UCSD-AML1 (cell line): ENCODE data around the gene IKZF4.
A peak's percentile ranks its signal among the peaks of the same experiment; 100 is the strongest.
"Not testable (repeated sequence)": the region's sequence is repeated elsewhere in the genome, so short reads cannot be mapped to it uniquely, and the experiment has no call there.

Experiments used
- DNase-seq: peaks from one replicate; lab custom pipeline; 2025; ENCODE audit not compliant: unreplicated experiment; lab: John Stamatoyannopoulos, UW

IKZF4 gene

GRCh38 chr12:55997535-55997859, 23.3 kb upstream of the IKZF4 start:
- DNase-seq, result no peak

- DNase-seq, result not testable (repeated sequence)
Measured at GRCh38 chr12:55999522-55999921, 21.3 kb upstream of the IKZF4 start.

- DNase-seq, result not testable (repeated sequence)
Measured at GRCh38 chr12:55999999-56000540, 20.8 kb upstream of the IKZF4 start.

DNA sequence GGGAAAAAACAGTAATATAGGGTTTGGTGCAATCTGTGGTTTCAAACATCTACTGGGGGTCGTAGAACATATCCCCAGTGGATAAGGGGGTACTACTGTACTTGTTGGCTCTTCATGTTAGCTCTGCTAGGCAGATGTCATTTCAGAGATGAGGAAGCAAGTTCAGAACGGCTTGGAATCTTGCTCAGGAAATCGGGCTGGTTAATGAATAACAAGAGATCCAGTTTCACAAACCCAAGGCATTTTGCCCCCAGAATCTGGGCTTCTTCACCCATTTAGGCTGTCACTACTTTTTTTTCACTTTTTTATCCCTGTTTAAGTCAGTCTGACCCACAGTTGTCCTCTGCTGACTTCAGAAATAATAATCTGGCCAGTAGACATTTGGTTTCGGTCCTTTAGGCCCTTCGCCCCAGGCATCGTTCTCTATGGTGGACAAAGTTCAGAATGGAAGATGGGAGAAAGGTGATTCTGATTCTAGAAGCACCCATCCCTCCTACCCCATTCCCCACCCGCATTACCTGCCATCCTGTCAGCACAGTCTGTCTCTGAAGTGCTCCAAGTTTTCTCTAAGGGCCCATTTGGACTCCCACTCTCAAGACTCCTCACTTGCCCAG, 19.2 kb upstream of the IKZF4 start:
- no peak for DNase-seq

- peak; percentile 13 for DNase-seq
Measured at GRCh38 chr12:56003376-56003775, 17.5 kb upstream of the IKZF4 start.

GRCh38 chr12:56004211-56004610, 16.6 kb upstream of the IKZF4 start:
- DNase-seq, result no peak

GRCh38 chr12:56007564-56008559, 13.0 kb upstream of the IKZF4 start:
- peak; percentile 57 for DNase-seq

- no peak for DNase-seq
Measured at GRCh38 chr12:56010111-56010570, 10.7 kb upstream of the IKZF4 start.

DNA sequence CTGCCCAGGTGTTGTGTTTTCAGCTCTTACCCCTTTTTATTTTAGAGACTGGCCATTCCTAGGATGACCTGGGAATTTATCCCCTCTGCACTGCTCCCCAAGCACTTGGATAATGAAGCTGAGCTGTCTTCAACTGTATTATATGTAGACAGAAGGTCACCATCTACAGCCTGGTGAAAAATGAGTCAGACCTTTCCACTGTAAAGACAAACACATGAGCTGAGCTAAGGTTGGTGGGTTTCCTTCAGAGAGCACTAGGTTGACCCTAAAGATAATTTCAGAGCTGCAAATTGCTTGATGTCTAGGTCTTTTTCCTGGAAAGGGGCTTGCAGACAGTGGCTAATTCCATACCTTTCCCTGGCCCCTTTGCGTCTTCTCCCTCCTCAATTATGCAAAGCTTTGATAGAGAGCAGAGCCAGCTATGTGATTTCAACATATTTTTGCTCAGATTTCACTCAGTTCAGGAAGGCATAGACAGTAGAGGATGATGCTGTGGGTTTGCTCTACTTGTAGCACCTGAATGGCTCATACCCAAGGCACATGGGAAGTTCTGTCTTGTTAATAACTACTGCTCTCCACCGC, 9.2 kb upstream of the IKZF4 start:
- no peak for DNase-seq

GRCh38 chr12:56013482-56013881, 7.4 kb upstream of the IKZF4 start:
- no peak for DNase-seq

DNA sequence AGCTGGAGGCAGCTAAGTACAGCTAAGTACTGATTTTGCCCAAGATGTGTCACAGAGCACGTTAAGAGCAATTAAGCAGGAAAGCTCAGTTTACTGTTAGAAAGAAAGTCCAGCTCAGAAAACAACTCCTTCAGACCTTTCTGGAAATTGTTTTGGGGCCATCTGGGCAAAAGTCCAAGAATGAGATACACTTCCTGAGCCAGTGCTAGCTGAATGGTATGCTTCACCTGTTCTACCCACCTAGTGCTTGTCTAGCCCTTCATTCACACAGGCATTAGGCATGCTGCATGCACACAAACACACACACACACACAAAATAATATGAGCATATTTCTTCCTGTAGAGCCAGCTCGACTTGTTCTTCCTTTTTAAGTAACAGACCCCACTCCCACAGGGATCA, 6.6 kb upstream of the IKZF4 start:
- no peak for DNase-seq

DNA sequence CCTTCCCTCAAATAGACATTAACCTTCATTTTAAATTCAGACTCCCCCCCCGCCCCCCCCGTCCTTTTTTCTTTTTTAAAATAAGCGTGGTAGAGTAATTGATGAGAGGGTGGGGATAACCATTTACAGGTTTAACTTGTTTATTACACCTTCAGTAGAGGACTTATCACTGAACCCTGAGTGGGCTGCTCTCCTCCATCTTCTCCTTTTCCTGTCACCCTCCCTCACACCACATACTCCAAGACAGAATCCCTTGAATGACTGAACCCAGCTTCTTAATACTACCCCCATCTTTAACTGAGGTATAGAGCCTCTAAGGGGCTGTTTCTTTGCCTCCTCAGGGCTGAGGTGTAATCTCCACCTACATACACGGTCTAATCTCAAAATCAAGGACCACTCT, 3.7 kb upstream of the IKZF4 start:
- no peak for DNase-seq

DNA sequence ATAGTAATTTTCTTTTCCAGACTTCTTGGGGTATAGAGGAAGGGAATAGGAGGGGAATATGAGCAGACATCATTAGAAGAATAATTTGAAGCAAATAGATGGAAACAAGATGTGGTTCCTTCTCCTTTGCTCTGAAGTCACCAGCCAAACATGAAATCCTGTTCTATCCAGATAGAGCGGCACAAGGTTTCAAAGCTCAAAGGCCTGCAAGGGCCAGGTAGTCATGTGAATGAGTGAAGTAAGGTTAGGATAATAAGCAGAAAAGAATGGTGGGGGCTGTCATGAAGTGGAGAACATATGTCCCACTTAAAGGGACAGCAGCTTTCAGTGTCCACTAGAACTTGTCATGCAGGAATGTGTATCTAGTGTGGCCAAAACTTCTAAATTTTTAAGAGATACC, 2.5 kb upstream of the IKZF4 start:
- DNase-seq, result no peak

GRCh38 chr12:56021889-56022497, 1.1 kb downstream of the IKZF4 start:
- DNase-seq, result peak; percentile 42

DNA sequence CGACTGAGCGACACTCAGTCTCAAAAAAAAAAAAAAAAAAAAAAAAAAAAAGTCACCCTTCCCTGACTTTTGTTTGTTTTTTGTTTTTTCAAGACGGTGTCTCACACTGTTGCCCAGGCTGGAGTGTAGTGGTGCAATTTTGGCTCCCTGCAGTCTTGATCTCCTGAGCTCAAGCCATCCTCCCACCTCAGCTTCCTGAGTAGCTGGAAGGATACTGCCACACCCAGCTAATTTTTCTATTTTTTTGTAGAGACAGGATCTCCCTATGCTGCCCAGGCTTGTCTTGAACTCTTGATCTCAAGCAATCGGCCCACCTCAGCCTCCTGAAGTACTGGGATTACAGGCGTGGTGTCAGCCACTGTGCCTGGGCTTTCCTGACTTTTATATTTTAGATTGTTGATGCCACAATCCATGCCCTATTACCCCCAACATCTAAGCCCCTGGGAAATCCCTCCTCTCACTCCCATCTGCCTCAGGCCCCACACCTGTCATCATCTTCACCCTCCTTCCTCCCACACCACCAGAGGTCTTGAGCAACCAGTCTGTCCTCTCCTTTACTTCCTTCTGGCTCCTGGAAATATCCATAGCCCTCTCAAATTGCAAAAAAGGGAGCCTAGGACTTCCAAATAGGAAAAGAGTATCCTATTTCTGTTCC, 7.8 kb downstream of the IKZF4 start:
- DNase-seq, result no peak

DNA sequence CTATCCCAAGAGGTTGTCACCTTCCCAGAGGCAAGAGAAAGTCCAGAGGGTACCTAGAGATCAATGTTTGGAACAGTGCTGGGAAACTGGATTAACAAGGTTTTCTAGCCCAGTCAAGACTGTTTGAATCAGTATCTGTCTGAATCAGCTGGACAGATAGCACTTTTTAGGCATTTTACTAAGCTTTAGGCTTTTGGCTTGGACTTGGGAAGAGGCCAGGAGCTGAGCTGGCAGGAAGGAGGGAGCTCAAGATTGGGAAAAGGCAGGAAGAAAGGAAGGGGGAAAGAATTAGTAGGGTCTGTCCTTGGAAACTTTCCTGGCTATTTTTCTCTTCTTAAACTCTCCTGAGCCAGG, 8.3 kb downstream of the IKZF4 start:
- DNase-seq, result no peak

- DNase-seq, result peak; percentile 20
Measured at GRCh38 chr12:56029666-56030293, 8.9 kb downstream of the IKZF4 start.

GRCh38 chr12:56031987-56032386, 11.1 kb downstream of the IKZF4 start:
- DNase-seq, result no peak

DNA sequence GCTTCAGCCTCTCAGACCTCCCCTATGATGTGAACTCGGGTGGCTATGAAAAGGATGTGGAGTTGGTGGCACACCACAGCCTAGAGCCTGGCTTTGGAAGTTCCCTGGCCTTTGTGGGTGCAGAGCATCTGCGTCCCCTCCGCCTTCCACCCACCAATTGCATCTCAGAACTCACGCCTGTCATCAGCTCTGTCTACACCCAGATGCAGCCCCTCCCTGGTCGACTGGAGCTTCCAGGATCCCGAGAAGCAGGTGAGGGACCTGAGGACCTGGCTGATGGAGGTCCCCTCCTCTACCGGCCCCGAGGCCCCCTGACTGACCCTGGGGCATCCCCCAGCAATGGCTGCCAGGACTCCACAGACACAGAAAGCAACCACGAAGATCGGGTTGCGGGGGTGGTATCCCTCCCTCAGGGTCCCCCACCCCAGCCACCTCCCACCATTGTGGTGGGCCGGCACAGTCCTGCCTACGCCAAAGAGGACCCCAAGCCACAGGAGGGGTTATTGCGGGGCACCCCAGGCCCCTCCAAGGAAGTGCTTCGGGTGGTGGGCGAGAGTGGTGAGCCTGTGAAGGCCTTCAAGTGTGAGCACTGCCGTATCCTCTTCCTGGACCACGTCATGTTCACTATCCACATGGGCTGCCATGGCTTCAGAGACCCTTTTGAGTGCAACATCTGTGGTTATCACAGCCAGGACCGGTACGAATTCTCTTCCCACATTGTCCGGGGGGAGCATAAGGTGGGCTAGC, 13.9 kb downstream of the IKZF4 start:
- no peak for DNase-seq

GRCh38 chr12:56037161-56037560, 16.3 kb downstream of the IKZF4 start:
- no peak for DNase-seq
